Lower leg skin (tissue), 4 donors: Measurements from ENCODE around the gene CTXN1. TPM values are rescaled to one million over a fixed set of nuclear protein-coding genes. Genes with fewer than 3 reads are reported as not detected.

Experiments
- DNase-seq, 2 donors: peaks; one replicate each; pipeline ENCODE4 v3.0.0-alpha.2; 2019; ENCODE audit warnings: low spot score in 2 of 2
- H3K4me3 ChIP-seq: fragments of 200-600 bp; sonication (generic); 2 replicates; pipeline ENCODE4 v1.5.1; 2017; ENCODE audit warnings: mild to moderate bottlenecking, low read depth; ENCODE audit not compliant: poor library complexity, severe bottlenecking
- CTCF ChIP-seq, 3 donors: fragments of 450-650 bp; IDR thresholded peaks; one replicate each; pipeline ENCODE4 v1.5.1; 2016; ENCODE audit warnings: antibody characterized with exemption in 3 of 3, mild to moderate bottlenecking in 3 of 3, moderate library complexity in 2 of 3
- POLR2A ChIP-seq, 2 donors: fragments of 450-650 bp; IDR thresholded peaks; one replicate each; pipeline ENCODE4 v1.6.1; 2016 to 2017; ENCODE audit warnings: antibody characterized with exemption in 2 of 2, mild to moderate bottlenecking in 1 of 2, moderate library complexity in 1 of 2
- WGBS, 2 donors: methylation state at CpG; one replicate each; pipeline ENCODE4 v1.1.5; 2018; 5-methylcytosine and 5-hydroxymethylcytosine counted together
- intact Hi-C: fragments of 100-400 bp; cut with DNase I; formaldehyde crosslinking; loops from one replicate; pipeline ENCODE4 v1.15.0; 2023; ENCODE audit warnings: low total_unique reads
- total RNA-seq, 4 donors: library from RNA; depleted of rRNA; stranded (reverse); fragments of >200 nt; gene quantifications; one replicate each; pipeline ENCODE4 v1.1.0, GENCODE V29; 2016

Gene CTXN1
- total RNA-seq, 4 donors from 2014 or later: 4.0 to 4.8 (median 4.0) TPM

GRCh38 chr19:7953576-7953975 lies 27.6 kb upstream of the CTXN1 start:
- DNase-seq: no peak
- no peak for TF ChIP-seq CTCF (IDR thresholded peaks at IDR 0.05)
- no peak for TF ChIP-seq POLR2A (IDR thresholded peaks at IDR 0.05)
- WGBS, 2 donors: 73 to 78% methylated on average over 7 of the region's 7 CpGs
- intact Hi-C loops: no loop called here
- H3K4me3 ChIP-seq: no peak overlapping the region

GRCh38 chr19:7953060-7953459 lies 27.1 kb upstream of the CTXN1 start:
- WGBS, 2 donors: 12 to 20% methylated on average over 3 of the region's 3 CpGs
- no peak overlapping the region for H3K4me3 ChIP-seq
- TF ChIP-seq CTCF (IDR thresholded peaks at IDR 0.05): no peak
- no peak for TF ChIP-seq POLR2A (IDR thresholded peaks at IDR 0.05)
- intact Hi-C loops: no loop called here
- DNase-seq: no peak

GRCh38 chr19:7947939-7948338 lies 22.0 kb upstream of the CTXN1 start:
- DNase-seq: no peak
- H3K4me3 ChIP-seq: no peak overlapping the region
- intact Hi-C loops: no loop called here
- 86 to 88% methylated on average over 4 of the region's 4 CpGs for WGBS, 2 donors
- TF ChIP-seq CTCF (IDR thresholded peaks at IDR 0.05) (no peak), POLR2A (IDR thresholded peaks at IDR 0.05) (no peak)

- 27 to 28% methylated on average over 18 of the region's 18 CpGs for WGBS, 2 donors
- intact Hi-C loops: no loop called here
- TF ChIP-seq POLR2A (IDR thresholded peaks at IDR 0.05): no peak
- peak in 1 of 3 donors; percentile 73 for TF ChIP-seq CTCF (IDR thresholded peaks at IDR 0.05)
- H3K4me3 ChIP-seq: peak overlapping the region; percentile 38
- peak; percentile 88 to 97 for DNase-seq
Observed at GRCh38 chr19:7944177-7944761, 18.3 kb upstream of the CTXN1 start.

- WGBS, 2 donors: 0% methylated on average over 38 to 46 of the region's 56 CpGs
- intact Hi-C loops: no loop called here
- peak; percentile 99 to 100 for DNase-seq
- TF ChIP-seq CTCF (IDR thresholded peaks at IDR 0.05): no peak
- TF ChIP-seq POLR2A (IDR thresholded peaks at IDR 0.05): peak in 1 of 2 donors; percentile 32
- peak within 1 kb of the TSS; percentile 95 for H3K4me3 ChIP-seq
Observed at GRCh38 chr19:7943444-7944176, 17.7 kb upstream of the CTXN1 start, which contains the start of gene TIMM44. Gene TIMM44, minus strand, starts transcription at chr19:7943666. Its CDS starts 15 bp downstream, at chr19:7943651.
